IMR-90 (cell line): ENCODE measurements around the gene LRP1B. TPM values are rescaled to one million over a fixed set of nuclear protein-coding genes. Genes with fewer than 3 reads are reported as not detected.

Experiments
- ATAC-seq: fragments of 200-7000 bp; cut with Tn5 transposase; 2 replicates; pipeline ENCODE4 v1.9.1; 2020; ENCODE audit warnings: low read depth, mild to moderate bottlenecking, moderate library complexity
- BruUV-seq: library from RNA; stranded (reverse); fragments of 400-500 nt; replicated peaks from 2 replicates; lab custom pipeline; 2021; lab: Mats Ljungman, UMichigan
- CTCF ChIA-PET: fragments of 300-600 bp; formaldehyde crosslinking; extraction: SDS; loops from one replicate; lab custom pipeline; 2021; ENCODE audit warnings: antibody characterized with exemption; lab: Yijun Ruan, JAX
- POLR2A ChIA-PET: fragments of 300-600 bp; sonication (Branson Sonifier 250); formaldehyde crosslinking; loops from one replicate; lab custom pipeline; 2022; ENCODE audit warnings: antibody characterized with exemption; ENCODE audit not compliant: unreplicated experiment; lab: Charles Lee
- DNase-seq: peaks from one replicate; pipeline ENCODE4 v3.0.0; 2013
- H2AFZ ChIP-seq: replicated peaks from 2 replicates; pipeline ENCODE3; 2013; ENCODE audit warnings: low read length, mild to moderate bottlenecking; ENCODE audit not compliant: poor library complexity
- H2AK5ac ChIP-seq: 2 replicates; pipeline ENCODE4 v1.6.1; 2013; ENCODE audit warnings: low read depth, low read length, inconsistent platforms
- H2AK9ac ChIP-seq: replicated peaks from 2 replicates; pipeline ENCODE3; 2013; ENCODE audit warnings: mild to moderate bottlenecking, low read depth, low read length, moderate library complexity; ENCODE audit not compliant: poor library complexity
- H2BK120ac ChIP-seq: 2 replicates; pipeline ENCODE4 v1.6.1; 2013; ENCODE audit warnings: low read depth, low read length, inconsistent platforms
- H2BK15ac ChIP-seq: 3 replicates; pipeline ENCODE4 v1.6.1; 2013; ENCODE audit warnings: low read depth, low read length, inconsistent platforms
- H2BK20ac ChIP-seq: 2 replicates; pipeline ENCODE4 v1.6.1; 2013; ENCODE audit warnings: low read depth, mild to moderate bottlenecking, inconsistent platforms, low read length, moderate library complexity
- H2BK5ac ChIP-seq: 2 replicates; pipeline ENCODE4 v1.6.1; 2013; ENCODE audit warnings: mild to moderate bottlenecking, low read depth, low read length, inconsistent platforms; ENCODE audit not compliant: poor library complexity, severe bottlenecking
- H3K14ac ChIP-seq: replicated peaks from 2 replicates; pipeline ENCODE4 v1.6.1; 2013; ENCODE audit warnings: low read depth, low read length, inconsistent platforms
- H3K18ac ChIP-seq: 2 replicates; pipeline ENCODE4 v1.6.1; 2013; ENCODE audit warnings: low read depth, low read length, control low read depth
- H3K23ac ChIP-seq: 2 replicates; pipeline ENCODE4 v1.6.1; 2013; ENCODE audit warnings: low read depth, low read length, inconsistent platforms
- H3K27ac ChIP-seq: 2 replicates; pipeline ENCODE4 v1.5.1; 2013; ENCODE audit warnings: mild to moderate bottlenecking, control low read depth, low read length; ENCODE audit not compliant: insufficient read depth
- H3K27me3 ChIP-seq: 2 replicates; pipeline ENCODE4 v1.6.1; 2013; ENCODE audit warnings: low read length; ENCODE audit not compliant: control insufficient read depth, insufficient read depth
- H3K36me3 ChIP-seq: 2 replicates; pipeline ENCODE4 v1.6.1; 2013; ENCODE audit warnings: low read length, mixed read lengths; ENCODE audit not compliant: control insufficient read depth, insufficient read depth
- H3K4ac ChIP-seq: 2 replicates; pipeline ENCODE4 v1.6.1; 2013; ENCODE audit warnings: low read depth, low read length, inconsistent platforms
- H3K4me1 ChIP-seq: 2 replicates; pipeline ENCODE4 v1.6.1; 2013; ENCODE audit warnings: low read length, mixed read lengths; ENCODE audit not compliant: control insufficient read depth, insufficient read depth
- H3K4me2 ChIP-seq: 2 replicates; pipeline ENCODE4 v1.6.1; 2013; ENCODE audit warnings: low read depth, mild to moderate bottlenecking, control low read depth, low read length, moderate library complexity
- H3K4me3 ChIP-seq: 2 replicates; pipeline ENCODE4 v1.5.1; 2013; ENCODE audit warnings: low read depth, mild to moderate bottlenecking, control low read depth, low read length, moderate library complexity; ENCODE audit not compliant: insufficient read depth
- H3K56ac ChIP-seq: 2 replicates; pipeline ENCODE4 v1.6.1; 2013; ENCODE audit warnings: low read length, inconsistent platforms; ENCODE audit not compliant: insufficient read depth; ENCODE audit errors: extremely low read depth
- H3K79me1 ChIP-seq, 2 experiments: 2 replicates each; pipeline ENCODE4 v1.6.1; 2013; ENCODE audit warnings: low read length in 2 of 2, inconsistent platforms in 1 of 2, low read depth in 1 of 2
- H3K9ac ChIP-seq: 2 replicates; pipeline ENCODE4 v1.6.1; 2013; ENCODE audit warnings: low read depth, low read length, control low read depth
- H3K9me1 ChIP-seq: 2 replicates; pipeline ENCODE4 v1.6.1; 2013; ENCODE audit warnings: low read length, inconsistent platforms; ENCODE audit not compliant: insufficient read depth
- H3K9me3 ChIP-seq: 2 replicates; pipeline ENCODE4 v1.6.1; 2013; ENCODE audit warnings: low read length; ENCODE audit not compliant: control insufficient read depth, insufficient read depth
- H4K20me1 ChIP-seq: 2 replicates; pipeline ENCODE4 v1.6.1; 2013; ENCODE audit warnings: low read length, inconsistent platforms; ENCODE audit not compliant: insufficient read depth
- H4K5ac ChIP-seq: 2 replicates; pipeline ENCODE4 v1.6.1; 2013; ENCODE audit warnings: mild to moderate bottlenecking, low read depth, low read length, control low read depth
- H4K8ac ChIP-seq, 2 experiments: 2 replicates each; pipeline ENCODE4 v1.6.1; 2013; ENCODE audit warnings: low read depth in 2 of 2, low read length in 2 of 2, control low read depth in 1 of 2, inconsistent platforms in 1 of 2
- H4K91ac ChIP-seq: 2 replicates; pipeline ENCODE4 v1.6.1; 2013; ENCODE audit warnings: low read depth, low read length, inconsistent platforms; ENCODE audit not compliant: insufficient read depth
- BHLHE40 ChIP-seq: fragments of 150-350 bp; IDR thresholded peaks from 2 replicates; pipeline ENCODE4 v1.6.1; 2016; ENCODE audit warnings: mild to moderate bottlenecking, low read depth, low read length
- CEBPB ChIP-seq: IDR thresholded peaks from 2 replicates; pipeline ENCODE4 v1.6.1; 2012; ENCODE audit warnings: low read depth, low read length, improper control_type of control experiment
- CHD1 ChIP-seq: IDR thresholded peaks from 2 replicates; pipeline ENCODE4 v1.6.1; 2012; ENCODE audit warnings: low read depth, low read length, improper control_type of control experiment
- CTCF ChIP-seq: conservative IDR thresholded peaks from 2 replicates; pipeline ENCODE4 v1.5.1; 2012; ENCODE audit warnings: mild to moderate bottlenecking, low read depth, low read length, improper control_type of control experiment
- ELK1 ChIP-seq: fragments of 150-350 bp; IDR thresholded peaks from 2 replicates; pipeline ENCODE4 v1.6.1; 2016; ENCODE audit warnings: low read depth, mild to moderate bottlenecking, low read length, moderate library complexity, borderline replicate concordance
- FOS ChIP-seq: fragments of 150-350 bp; IDR thresholded peaks from 2 replicates; pipeline ENCODE4 v1.6.1; 2016; ENCODE audit warnings: low read depth, low read length
- MAZ ChIP-seq: IDR thresholded peaks from 2 replicates; pipeline ENCODE4 v1.6.1; 2012; ENCODE audit warnings: low read depth, mild to moderate bottlenecking, low read length, improper control_type of control experiment, moderate library complexity, borderline replicate concordance
- NFE2L2 ChIP-seq: fragments of 150-350 bp; IDR thresholded peaks from 2 replicates; pipeline ENCODE4 v1.6.1; 2016; ENCODE audit warnings: low read depth, mild to moderate bottlenecking, low read length
- POLR2A ChIP-seq: IDR thresholded peaks from 2 replicates; pipeline ENCODE4 v1.6.1; 2012; ENCODE audit warnings: mild to moderate bottlenecking, low read depth, low read length
- RAD21 ChIP-seq: IDR thresholded peaks from 2 replicates; pipeline ENCODE4 v1.6.1; 2012; ENCODE audit warnings: low read length, improper control_type of control experiment
- RCOR1 ChIP-seq: IDR thresholded peaks from 2 replicates; pipeline ENCODE4 v1.6.1; 2012; ENCODE audit warnings: mild to moderate bottlenecking, low read length, improper control_type of control experiment; ENCODE audit not compliant: insufficient replicate concordance
- RFX5 ChIP-seq: IDR thresholded peaks from 2 replicates; pipeline ENCODE4 v1.8.0; 2012; ENCODE audit warnings: low read depth, mild to moderate bottlenecking, low read length, moderate library complexity
- SMC3 ChIP-seq: fragments of 150-350 bp; IDR thresholded peaks from 2 replicates; pipeline ENCODE4 v1.6.1; 2016; ENCODE audit warnings: low read depth, mild to moderate bottlenecking, antibody characterized with exemption, low read length, moderate library complexity
- USF2 ChIP-seq: fragments of 150-350 bp; IDR thresholded peaks from 2 replicates; pipeline ENCODE4 v1.6.1; 2017; ENCODE audit warnings: mild to moderate bottlenecking, antibody characterized with exemption, low read length, low read depth
- WGBS, 2 experiments: methylation state at CpG; one replicate each; pipeline versions ENCODE4 v1.1.5 to v1.1.7; 2013; ENCODE audit warnings: missing lambda C conversion rate in 2 of 2; ENCODE audit not compliant: insufficient read length in 1 of 2; ENCODE audit errors: extremely low coverage in 2 of 2; 5-methylcytosine and 5-hydroxymethylcytosine counted together
- dilution Hi-C: fragments of 300-500 bp; cut with HindIII; formaldehyde crosslinking; loops from one replicate; pipeline ENCODE4 v1.14.3; 2018; ENCODE audit warnings: low sequenced_read_pairs; ENCODE audit not compliant: unreplicated experiment
- in situ Hi-C: fragments of 300-500 bp; cut with MboI; formaldehyde crosslinking; loops from 3 replicates; pipeline ENCODE4 v1.14.3; 2019; ENCODE audit warnings: low sequenced_read_pairs, inconsistent platforms, mixed read lengths
- intact Hi-C: fragments of 100-400 bp; cut with micrococcal nuclease; formaldehyde crosslinking; loops from 2 replicates; pipeline ENCODE4 v1.10.0; 2022
- polyA plus RNA-seq, 3 experiments: library from polyadenylated mRNA; depleted of rRNA; stranded (reverse); fragments of >200 nt; gene quantifications; 2 replicates each; pipeline ENCODE4 v1.2.3, GENCODE V29; 2012; ENCODE audit warnings: low replicate concordance in 1 of 3
- total RNA-seq: library from RNA; depleted of rRNA; stranded (reverse); fragments of >200 nt; gene quantifications from 2 replicates; pipeline ENCODE4 v1.2.3, GENCODE V29; 2012

The LRP1B gene
- total and polyA plus RNA-seq, 2 of the 4 experiments (the other 2 are of a cell fraction): under 0.01 to 0.02 TPM

GRCh38 chr2:141437521-141437920 is 693.3 kb downstream of the LRP1B start:
- dilution Hi-C loops: no loop called here
- Histone ChIP-seq H3K4me3 (no peak overlapping the region), H2AK9ac (no peak overlapping the region), H3K56ac (no peak overlapping the region), H2BK120ac (no peak overlapping the region), H3K27me3 (no peaks in the 10 kb centered on the region), H3K27ac (no peak overlapping the region), H2BK20ac (no peak overlapping the region), H3K23ac (no peak overlapping the region), H2AFZ (no peak overlapping the region), H2BK5ac (no peak overlapping the region), H3K4ac (no peak overlapping the region), H3K14ac (no peak overlapping the region), H3K9ac (no peak overlapping the region), H4K20me1 (no peaks in the 10 kb centered on the region), H4K8ac (no peak overlapping the region), H3K4me1 (no peaks in the 10 kb centered on the region), H3K9me1 (no peaks in the 10 kb centered on the region), H3K79me1 (no peaks in the 10 kb centered on the region), H4K5ac (no peak overlapping the region), H3K4me2 (no peak overlapping the region), H2BK15ac (no peak overlapping the region), H3K36me3 (no peaks in the 10 kb centered on the region), H3K9me3 (no peaks in the 10 kb centered on the region), H4K91ac (no peak overlapping the region), H3K18ac (no peak overlapping the region), H2AK5ac (no peak overlapping the region)
- intact Hi-C loops: no loop called here
- in situ Hi-C loops: no loop called here
- POLR2A ChIA-PET: no interaction called here
- no peak for DNase-seq
- TF ChIP-seq MAZ: no peak
- no peak for TF ChIP-seq SMC3
- TF ChIP-seq CEBPB: no peak
- TF ChIP-seq NFE2L2: no peak
- TF ChIP-seq FOS: no peak
- TF ChIP-seq CTCF: no peak
- no peak for TF ChIP-seq BHLHE40
- TF ChIP-seq POLR2A: no peak
- no peak for TF ChIP-seq RAD21
- TF ChIP-seq USF2: no peak
- no peak for TF ChIP-seq RFX5
- no peak for TF ChIP-seq RCOR1
- TF ChIP-seq CHD1: no peak
- TF ChIP-seq ELK1: no peak
- no CpG with 5 or more reads among the region's 1 CpG for WGBS, 2 experiments
- no peak for ATAC-seq
- CTCF ChIA-PET: no interaction called here
- BruUV-seq: no TSS peak
